HEK293 (cell line): ENCODE measurements around the gene LPO.

Experiments
- CTCF ChIA-PET: fragments of 350-600 bp; formaldehyde crosslinking; extraction: SDS; loops from one replicate; lab custom pipeline; 2021; ENCODE audit warnings: antibody characterized with exemption; lab: Yijun Ruan, JAX
- POLR2A ChIA-PET: fragments of 300-600 bp; formaldehyde crosslinking; extraction: SDS; loops from one replicate; lab custom pipeline; 2020; ENCODE audit warnings: antibody characterized with exemption, inconsistent platforms; lab: Yijun Ruan, JAX
- H3K27ac ChIP-seq: fragments of 200-500 bp; sonication (Bioruptor generic); 2 replicates; pipeline ENCODE4 v1.5.1; 2014; ENCODE audit warnings: low read depth, low read length, control low read depth, inconsistent platforms; ENCODE audit errors: extremely low read depth
- H3K36me3 ChIP-seq, 2 experiments: fragments of 200-500 bp in 1 of 2; sonication (Bioruptor generic) in 1 of 2; 1 replicate in 1 of 2; 2 replicates in 1 of 2; pipeline ENCODE4 v1.5.1; 2014 to 2017; ENCODE audit warnings: inconsistent platforms in 2 of 2, low read length in 2 of 2; ENCODE audit not compliant: control insufficient read depth in 2 of 2, insufficient read depth in 1 of 2
- H3K4me1 ChIP-seq: fragments of 200-500 bp; sonication (Bioruptor generic); 2 replicates; pipeline ENCODE4 v1.5.1; 2014; ENCODE audit warnings: mild to moderate bottlenecking, low read length, inconsistent platforms; ENCODE audit not compliant: control insufficient read depth, insufficient read depth
- H3K4me3 ChIP-seq: 2 replicates; pipeline ENCODE4 v1.5.1; 2011; ENCODE audit warnings: low read depth, mild to moderate bottlenecking, control low read depth, low read length, moderate library complexity
- H3K9me3 ChIP-seq: fragments of 200-500 bp; sonication (Bioruptor generic); 2 replicates; pipeline ENCODE4 v1.5.1; 2014; ENCODE audit warnings: low read depth, low read length, inconsistent platforms; ENCODE audit not compliant: control insufficient read depth, insufficient read depth
- BCL11B ChIP-seq: fragments of 450-650 bp; formaldehyde crosslinking; IDR thresholded peaks from 2 replicates; pipeline ENCODE4 v1.5.1; 2016; ENCODE audit warnings: low read depth, missing biosample characterization, missing genetic modification characterization
- KLF1 ChIP-seq: fragments of 450-650 bp; formaldehyde crosslinking; IDR thresholded peaks from 2 replicates; pipeline ENCODE4 v1.5.1; 2016; ENCODE audit warnings: missing biosample characterization, missing genetic modification characterization
- KLF16 ChIP-seq: fragments of 450-650 bp; formaldehyde crosslinking; IDR thresholded peaks from 2 replicates; pipeline ENCODE4 v1.5.1; 2017; ENCODE audit warnings: missing biosample characterization, missing genetic modification characterization
- TRIM28 ChIP-seq: IDR thresholded peaks from 2 replicates; pipeline ENCODE4 v1.6.1; 2011; ENCODE audit warnings: low read length, control low read depth, borderline replicate concordance
- YY1 ChIP-seq: fragments of 450-650 bp; formaldehyde crosslinking; IDR thresholded peaks from 2 replicates; pipeline ENCODE4 v1.5.1; 2018; ENCODE audit warnings: missing biosample characterization, missing genetic modification characterization
- ZBTB20 ChIP-seq: fragments of 450-650 bp; formaldehyde crosslinking; IDR thresholded peaks from 2 replicates; pipeline ENCODE4 v1.5.1; 2016; ENCODE audit warnings: missing biosample characterization, missing genetic modification characterization
- ZBTB44 ChIP-seq: fragments of 450-650 bp; IDR thresholded peaks from 2 replicates; pipeline ENCODE4 v1.5.1; 2018; ENCODE audit warnings: missing biosample characterization, mild to moderate bottlenecking, missing genetic modification characterization
- ZFP41 ChIP-seq: fragments of 450-650 bp; formaldehyde crosslinking; IDR thresholded peaks from 2 replicates; pipeline ENCODE4 v1.5.1; 2016; ENCODE audit warnings: missing biosample characterization, missing genetic modification characterization, borderline replicate concordance
- ZNF10 ChIP-seq: fragments of 450-650 bp; formaldehyde crosslinking; IDR thresholded peaks from 2 replicates; pipeline ENCODE4 v1.5.1; 2017; ENCODE audit warnings: missing biosample characterization, missing genetic modification characterization
- ZNF132 ChIP-seq: fragments of 450-650 bp; formaldehyde crosslinking; IDR thresholded peaks from 2 replicates; pipeline ENCODE4 v1.5.1; 2017; ENCODE audit warnings: missing biosample characterization, missing genetic modification characterization, borderline replicate concordance
- ZNF157 ChIP-seq: fragments of 450-650 bp; formaldehyde crosslinking; IDR thresholded peaks from 2 replicates; pipeline ENCODE4 v1.5.1; 2016; ENCODE audit warnings: missing biosample characterization, missing genetic modification characterization
- ZNF221 ChIP-seq: fragments of 450-650 bp; formaldehyde crosslinking; IDR thresholded peaks from 2 replicates; pipeline ENCODE4 v1.5.1; 2017; ENCODE audit warnings: missing biosample characterization, missing genetic modification characterization, borderline replicate concordance
- ZNF24 ChIP-seq: fragments of 450-650 bp; formaldehyde crosslinking; IDR thresholded peaks from 2 replicates; pipeline ENCODE4 v1.5.1; 2016; ENCODE audit warnings: missing biosample characterization, missing genetic modification characterization
- ZNF248 ChIP-seq: fragments of 450-650 bp; formaldehyde crosslinking; IDR thresholded peaks from 2 replicates; pipeline ENCODE4 v1.5.1; 2017; ENCODE audit warnings: missing biosample characterization, missing genetic modification characterization
- ZNF26 ChIP-seq: fragments of 450-650 bp; formaldehyde crosslinking; IDR thresholded peaks from 2 replicates; pipeline ENCODE4 v1.5.1; 2016; ENCODE audit warnings: missing biosample characterization, missing genetic modification characterization
- ZNF530 ChIP-seq: fragments of 450-650 bp; formaldehyde crosslinking; IDR thresholded peaks from 2 replicates; pipeline ENCODE4 v1.5.1; 2016; ENCODE audit warnings: low read depth, missing biosample characterization, missing genetic modification characterization
- ZNF548 ChIP-seq: fragments of 450-650 bp; formaldehyde crosslinking; IDR thresholded peaks from 2 replicates; pipeline ENCODE4 v1.5.1; 2016; ENCODE audit warnings: missing biosample characterization, missing genetic modification characterization
- ZNF558 ChIP-seq: fragments of 450-650 bp; formaldehyde crosslinking; IDR thresholded peaks from 2 replicates; pipeline ENCODE4 v1.5.1; 2016; ENCODE audit warnings: missing biosample characterization, missing genetic modification characterization
- ZNF561 ChIP-seq: fragments of 450-650 bp; IDR thresholded peaks from 2 replicates; pipeline ENCODE4 v1.5.1; 2018; ENCODE audit warnings: missing biosample characterization, missing genetic modification characterization, borderline replicate concordance
- ZNF600 ChIP-seq: fragments of 450-650 bp; formaldehyde crosslinking; IDR thresholded peaks from 2 replicates; pipeline ENCODE4 v1.5.1; 2016; ENCODE audit warnings: missing biosample characterization, missing genetic modification characterization
- ZNF791 ChIP-seq: fragments of 450-650 bp; formaldehyde crosslinking; IDR thresholded peaks from 2 replicates; pipeline ENCODE4 v1.5.1; 2016; ENCODE audit warnings: missing biosample characterization, missing genetic modification characterization
- ZNF792 ChIP-seq: fragments of 450-650 bp; formaldehyde crosslinking; IDR thresholded peaks from 2 replicates; pipeline ENCODE4 v1.5.1; 2016; ENCODE audit warnings: missing biosample characterization, missing genetic modification characterization
- ZSCAN23 ChIP-seq: fragments of 450-650 bp; formaldehyde crosslinking; IDR thresholded peaks from 2 replicates; pipeline ENCODE4 v1.5.1; 2016; ENCODE audit warnings: missing biosample characterization, missing genetic modification characterization
- TF ChIP-seq, protein P1 (sequence below): fragments of 450-650 bp; formaldehyde crosslinking; IDR thresholded peaks from 2 replicates; pipeline ENCODE4 v1.5.1; 2016; ENCODE audit warnings: missing biosample characterization, missing genetic modification characterization

The LPO gene

DNA sequence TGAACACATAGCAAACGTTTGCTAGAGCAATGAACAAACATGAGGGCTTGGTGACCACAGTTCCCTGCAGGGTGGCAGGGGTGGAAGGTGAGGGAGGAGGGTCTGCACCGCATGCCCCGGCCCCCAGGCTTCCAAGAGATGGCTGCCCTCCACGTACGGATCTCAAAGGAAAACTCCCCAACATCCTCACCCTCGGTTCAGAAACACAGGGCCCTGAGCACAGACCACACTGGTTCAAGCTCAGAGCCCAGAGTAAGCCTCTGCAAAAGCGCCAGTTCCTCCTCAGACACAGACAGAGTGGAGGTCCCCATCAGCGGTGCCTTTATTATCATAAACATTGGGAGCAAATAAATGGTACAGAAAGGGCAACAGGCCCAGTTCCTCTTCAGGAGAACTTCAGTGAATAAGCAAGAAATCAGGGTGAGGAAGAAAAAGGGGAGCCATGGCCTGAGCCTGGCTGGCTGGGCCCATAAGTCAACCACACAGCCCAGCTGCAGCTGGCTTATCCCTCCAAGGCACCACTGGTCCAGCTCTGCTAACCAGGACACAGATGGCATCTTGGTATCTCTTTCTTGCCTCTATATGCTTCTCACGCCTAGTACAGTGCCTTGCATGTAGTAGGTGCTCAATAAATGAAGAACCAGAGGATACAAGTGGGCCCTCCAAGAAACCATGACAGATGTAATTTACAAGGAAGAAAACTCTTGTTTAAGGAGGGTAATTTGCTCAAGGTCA lies 31.3 kb downstream of the LPO start:
- no peak overlapping the region for H3K4me3 ChIP-seq
- no peaks in the 10 kb centered on the region for H3K36me3 ChIP-seq
- CTCF ChIA-PET = interaction anchor here (0.7 kb wide), 2 partner anchors 110 to 134 kb away, joined by 3 read pairs; no protein-coding TSS in a partner anchor
- no peaks in the 10 kb centered on the region for H3K9me3 ChIP-seq
- TF ChIP-seq TRIM28 (no peak), ZFP41 (no peak), YY1 (tag by site-specific recombination) (no peak), ZNF26 (tag by site-specific recombination) (no peak), KLF16 (no peak), ZNF600 (tag by site-specific recombination) (no peak), ZNF221 (tag by site-specific recombination) (no peak), ZBTB44 (no peak), ZNF24 (no peak), ZNF157 (tag by site-specific recombination) (no peak), ZNF10 (tag by site-specific recombination) (no peak), ZNF248 (tag by site-specific recombination) (no peak), ZSCAN23 (no peak), ZNF530 (tag by site-specific recombination) (no peak), BCL11B (tag by site-specific recombination) (no peak), ZNF791 (tag by site-specific recombination) (no peak), KLF1 (tag by site-specific recombination) (no peak), ZNF561 (tag by site-specific recombination) (no peak), ZNF792 (tag by site-specific recombination) (no peak)
- TF ChIP-seq, protein P1, sequence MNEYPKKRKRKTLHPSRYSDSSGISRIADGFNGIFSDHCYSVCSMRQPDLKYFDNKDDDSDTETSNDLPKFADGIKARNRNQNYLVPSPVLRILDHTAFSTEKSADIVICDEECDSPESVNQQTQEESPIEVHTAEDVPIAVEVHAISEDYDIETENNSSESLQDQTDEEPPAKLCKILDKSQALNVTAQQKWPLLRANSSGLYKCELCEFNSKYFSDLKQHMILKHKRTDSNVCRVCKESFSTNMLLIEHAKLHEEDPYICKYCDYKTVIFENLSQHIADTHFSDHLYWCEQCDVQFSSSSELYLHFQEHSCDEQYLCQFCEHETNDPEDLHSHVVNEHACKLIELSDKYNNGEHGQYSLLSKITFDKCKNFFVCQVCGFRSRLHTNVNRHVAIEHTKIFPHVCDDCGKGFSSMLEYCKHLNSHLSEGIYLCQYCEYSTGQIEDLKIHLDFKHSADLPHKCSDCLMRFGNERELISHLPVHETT (tag by site-specific recombination) = no peak
- no peaks in the 10 kb centered on the region for H3K4me1 ChIP-seq
- POLR2A ChIA-PET = no interaction called here
- H3K27ac ChIP-seq = no peak overlapping the region

- H3K4me3 ChIP-seq = no peak overlapping the region
- no peak overlapping the region for H3K27ac ChIP-seq
- no peak for TF ChIP-seq ZNF548 (tag by site-specific recombination)
- TF ChIP-seq ZNF132 (tag by site-specific recombination) = no peak
- TF ChIP-seq ZNF558 (tag by site-specific recombination) = no peak
- no peak for TF ChIP-seq ZBTB20 (tag by site-specific recombination)
- TF ChIP-seq TRIM28 = no peak
- POLR2A ChIA-PET = no interaction called here
- CTCF ChIA-PET = interaction anchor here (0.6 kb wide), 1 partner anchor 251 kb away, joined by 3 read pairs; no protein-coding TSS in a partner anchor
- H3K9me3 ChIP-seq = no peaks in the 10 kb centered on the region
- no peaks in the 10 kb centered on the region for H3K36me3 ChIP-seq
- H3K4me1 ChIP-seq = no peaks in the 10 kb centered on the region
These were observed 32.3 kb downstream of the LPO start for GRCh38 chr17:58270476-58271215.
